ENCODE data around the gene MIR17HG. TPM values are rescaled to one million over a fixed set of nuclear protein-coding genes. Genes with fewer than 3 reads are reported as not detected.
A peak's percentile ranks its signal among the peaks of the same experiment; 100 is the strongest.
"Not testable (repeated sequence)": the region's sequence is repeated elsewhere in the genome, so short reads cannot be mapped to it uniquely, and the experiment has no call there.

MIR17HG gene
- 0.16 TPM for polyA plus RNA-seq

DNA sequence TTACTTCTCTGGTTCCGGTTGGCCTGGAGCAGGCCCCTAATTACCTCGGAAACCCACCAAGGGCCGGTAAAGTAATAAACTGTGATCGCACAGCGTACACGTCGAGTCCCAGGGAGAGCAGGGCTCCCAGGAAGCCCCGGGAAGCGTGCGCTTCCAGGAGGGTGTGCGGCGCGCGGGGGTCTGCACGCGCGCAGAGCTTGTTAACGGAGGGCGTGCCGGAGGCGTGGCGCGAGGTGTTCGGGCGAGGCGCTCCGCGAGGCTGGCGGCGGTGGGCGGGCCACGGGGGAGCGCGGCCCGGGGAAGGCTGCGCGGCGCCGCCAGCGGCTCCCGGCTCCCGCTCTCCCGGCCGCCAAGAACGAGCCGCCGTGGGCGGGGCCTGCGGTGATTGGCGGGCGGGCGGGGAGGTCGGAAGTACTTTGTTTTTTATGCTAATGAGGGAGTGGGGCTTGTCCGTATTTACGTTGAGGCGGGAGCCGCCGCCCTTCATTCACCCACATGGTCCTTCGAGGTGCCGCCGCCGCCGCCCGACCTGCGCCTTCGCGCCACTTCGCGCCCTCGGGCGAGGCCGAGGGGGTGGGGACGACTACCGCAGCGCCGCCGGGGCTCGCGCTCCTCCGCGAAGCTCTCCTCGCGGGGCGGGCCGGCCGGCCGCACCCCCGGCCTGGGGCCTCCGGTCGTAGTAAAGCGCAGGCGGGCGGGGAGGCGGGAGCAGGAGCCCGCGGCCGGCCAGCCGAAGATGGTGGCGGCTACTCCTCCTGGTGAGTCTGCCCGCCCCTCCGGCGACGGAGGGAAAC, at the start of gene MIR17HG:
Gene MIR17HG, plus strand, starts transcription at position 486 of the 794 bp plus-strand sequence.
- Mint-ChIP-seq H3K36me3 (no peaks in the 10 kb centered on the region), H3K4me1 (peaks cover 21 to 28% (median 28%) of the 10 kb centered on the region in 3 donors), H3K9me3 (no peaks in the 10 kb centered on the region), H3K4me3 (peak within 1 kb of the TSS; percentile 83 to 97 (median 95)), H3K27me3 (no peaks in the 10 kb centered on the region), H3K27ac (peak within 1 kb of the TSS; percentile 93 to 97 (median 93))

DNA sequence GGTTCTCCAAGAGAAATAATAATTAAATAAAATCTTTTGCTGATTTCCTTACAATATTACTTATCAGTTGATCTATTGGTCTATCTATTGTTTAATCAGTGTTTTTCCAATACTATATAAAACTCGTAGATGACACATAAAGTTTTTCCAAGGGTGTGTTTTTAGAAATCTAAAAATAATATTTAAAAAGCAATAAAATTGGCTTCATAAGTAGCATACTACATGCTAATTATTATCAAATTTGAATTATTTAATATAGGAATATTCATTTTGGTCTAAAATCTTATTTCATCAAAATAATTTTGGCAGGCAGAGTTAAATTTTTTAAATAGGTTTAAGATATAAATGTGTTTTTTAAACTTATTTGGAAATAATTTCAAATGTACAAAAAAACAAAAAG, 49.4 kb upstream of the MIR17HG start:
- H3K36me3 Mint-ChIP-seq, result peaks cover 6% of the 10 kb centered on the region

DNA sequence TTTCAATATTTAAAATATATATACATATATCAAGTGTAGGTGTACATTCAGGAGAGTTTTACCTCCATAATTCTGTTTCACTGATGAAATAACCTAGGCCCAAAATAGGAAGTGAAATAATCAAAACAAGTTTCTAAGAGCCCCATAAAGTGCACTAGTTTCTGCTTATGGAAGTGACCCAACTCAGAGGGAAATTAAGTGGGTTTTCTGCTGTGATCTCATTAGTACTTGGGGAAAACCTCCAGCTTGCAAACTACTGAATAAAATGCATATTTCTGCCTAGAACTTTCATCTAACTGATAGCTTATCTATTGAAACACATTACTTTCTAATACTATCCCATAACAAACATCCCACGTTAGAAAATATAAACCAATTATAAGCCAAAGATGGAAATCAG, 45.4 kb upstream of the MIR17HG start:
- no peak overlapping the region for H3K27ac Mint-ChIP-seq
- H3K4me1 Mint-ChIP-seq, result peaks cover 0 to 4% (median 4%) of the 10 kb centered on the region in 3 donors
- H3K9me3 Mint-ChIP-seq, result peaks cover 4 to 5% (median 4%) of the 10 kb centered on the region in 3 donors
- H3K27me3 Mint-ChIP-seq, result no peaks in the 10 kb centered on the region
- H3K4me3 Mint-ChIP-seq, result no peak overlapping the region
- H3K36me3 Mint-ChIP-seq, result peaks cover 6% of the 10 kb centered on the region

More for the DNA sequence above, 49.4 kb upstream of the MIR17HG start:
- no peak overlapping the region for H3K4me3 Mint-ChIP-seq
- H3K27ac Mint-ChIP-seq, result no peak overlapping the region
- peaks cover 6% of the 10 kb centered on the region for H3K27me3 Mint-ChIP-seq
- H3K9me3 Mint-ChIP-seq, result peaks cover 4 to 5% (median 4%) of the 10 kb centered on the region in 3 donors
- peaks cover 0 to 4% (median 4%) of the 10 kb centered on the region in 3 donors for H3K4me1 Mint-ChIP-seq

DNA sequence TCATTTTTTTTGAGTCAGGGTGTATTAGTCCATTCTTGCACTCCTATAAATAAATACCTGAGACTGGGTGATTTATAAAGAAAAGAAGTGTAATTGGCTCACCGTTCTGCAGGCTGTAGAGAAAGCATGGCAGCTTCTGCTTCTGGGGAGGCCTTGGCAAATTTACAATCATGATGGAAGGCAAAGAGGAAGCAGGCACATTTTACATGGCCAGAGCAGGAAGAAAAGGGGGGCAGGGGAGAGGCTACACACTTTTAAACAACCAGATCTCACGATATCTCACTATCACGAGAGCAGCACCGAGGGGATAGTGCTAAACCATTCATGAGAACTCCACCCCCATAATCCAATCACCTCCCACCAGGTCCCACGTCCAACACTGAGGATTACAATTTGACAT, 44.5 kb upstream of the MIR17HG start:
- peaks cover 6% of the 10 kb centered on the region for H3K36me3 Mint-ChIP-seq
- peaks cover 0 to 4% (median 4%) of the 10 kb centered on the region in 3 donors for H3K4me1 Mint-ChIP-seq
- peaks cover 4 to 5% (median 4%) of the 10 kb centered on the region in 3 donors for H3K9me3 Mint-ChIP-seq
- H3K27ac Mint-ChIP-seq, result no peak overlapping the region
- H3K27me3 Mint-ChIP-seq, result no peaks in the 10 kb centered on the region
- H3K4me3 Mint-ChIP-seq, result no peak overlapping the region

DNA sequence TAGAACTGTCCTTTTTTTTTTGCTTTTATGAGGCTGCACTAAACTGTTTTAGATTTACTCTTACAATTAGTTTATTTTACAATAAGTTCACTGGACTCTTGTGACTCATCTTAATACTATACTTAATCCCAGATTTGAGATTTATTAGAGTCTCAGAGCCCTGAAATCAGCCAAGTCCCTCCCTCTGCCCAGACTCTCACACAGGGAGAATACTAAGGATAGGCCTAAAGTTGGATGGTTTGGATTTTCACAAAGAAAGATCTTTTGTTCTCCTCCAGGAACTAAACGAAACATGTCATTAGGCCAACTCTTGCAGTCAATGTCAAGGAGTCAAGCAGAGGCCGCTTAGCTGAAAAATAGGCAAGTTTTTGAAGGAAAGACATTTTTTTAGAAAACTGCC, 42.7 kb upstream of the MIR17HG start:
- peaks cover 1% of the 10 kb centered on the region for H3K36me3 Mint-ChIP-seq
- no peak overlapping the region for H3K4me3 Mint-ChIP-seq
- peaks cover 0 to 2% (median 0%) of the 10 kb centered on the region in 3 donors for H3K9me3 Mint-ChIP-seq
- H3K27ac Mint-ChIP-seq, result no peak overlapping the region
- H3K4me1 Mint-ChIP-seq, result peaks cover 0 to 4% (median 4%) of the 10 kb centered on the region in 3 donors
- no peaks in the 10 kb centered on the region for H3K27me3 Mint-ChIP-seq

DNA sequence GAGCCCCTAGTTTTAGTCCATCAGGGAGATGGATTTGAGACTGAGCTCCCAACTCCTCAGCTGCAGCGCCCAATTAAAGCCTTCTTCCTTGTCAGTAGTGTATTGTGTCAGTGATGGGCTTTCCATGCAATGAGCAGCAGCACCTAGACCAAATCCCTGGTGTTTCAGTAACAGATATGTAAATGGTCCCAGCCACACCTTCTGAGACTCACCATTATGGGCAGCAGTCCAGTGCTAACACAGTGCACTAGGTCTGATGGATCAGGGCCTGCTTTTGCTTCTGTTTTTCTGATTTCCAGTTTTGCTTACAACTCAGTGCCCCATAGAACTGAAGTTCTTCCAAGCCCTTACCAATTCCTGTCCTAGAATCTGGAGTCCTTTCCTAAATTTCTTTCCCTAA, 41.8 kb upstream of the MIR17HG start:
- no peak overlapping the region for H3K4me3 Mint-ChIP-seq
- peaks cover 0 to 4% (median 4%) of the 10 kb centered on the region in 3 donors for H3K4me1 Mint-ChIP-seq
- H3K9me3 Mint-ChIP-seq, result peaks cover 0 to 1% (median 0%) of the 10 kb centered on the region in 3 donors
- H3K27ac Mint-ChIP-seq, result no peak overlapping the region
- H3K36me3 Mint-ChIP-seq, result peaks cover 1% of the 10 kb centered on the region
- no peaks in the 10 kb centered on the region for H3K27me3 Mint-ChIP-seq

DNA sequence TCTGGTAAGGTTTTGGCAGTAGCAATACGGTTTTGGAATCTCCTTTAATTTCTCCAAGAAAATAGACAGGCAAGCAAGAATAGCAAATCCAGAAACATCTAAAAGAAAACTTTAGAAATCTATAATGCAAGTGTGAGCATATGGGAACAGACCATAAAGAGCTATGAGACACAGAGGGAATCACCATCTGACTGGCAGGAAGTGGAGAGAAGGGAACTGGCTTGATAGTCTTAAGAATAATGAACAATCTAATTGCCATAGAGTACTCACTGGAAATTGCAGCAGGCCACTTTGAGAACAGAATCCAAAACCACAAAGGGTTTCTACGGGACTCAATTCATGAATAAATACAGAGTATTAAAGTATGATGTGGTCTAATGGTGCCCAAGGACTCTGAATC, 39.6 kb upstream of the MIR17HG start:
- Mint-ChIP-seq H3K9me3 (no peaks in the 10 kb centered on the region), H3K4me1 (peaks cover 0 to 4% (median under 1%) of the 10 kb centered on the region in 3 donors), H3K27me3 (no peaks in the 10 kb centered on the region), H3K27ac (no peak overlapping the region), H3K4me3 (no peak overlapping the region), H3K36me3 (peaks cover under 1% of the 10 kb centered on the region)

DNA sequence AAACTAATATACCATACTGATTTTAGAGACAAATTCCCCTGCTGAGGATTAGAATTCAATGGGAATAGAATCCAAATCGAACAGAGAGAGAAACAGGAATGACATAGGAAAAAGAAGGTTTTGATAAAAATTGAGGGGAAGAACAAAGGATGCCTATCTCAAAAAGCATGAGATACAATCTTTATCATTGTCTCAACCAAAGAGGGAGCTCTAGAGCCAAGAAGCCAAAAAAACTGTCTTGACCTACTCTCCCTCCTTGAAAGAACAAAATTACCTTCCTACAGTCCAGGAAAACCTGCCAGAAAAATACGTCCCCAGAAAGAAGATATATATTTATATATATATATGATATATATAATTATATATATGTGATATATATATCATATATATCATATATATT, 39.2 kb upstream of the MIR17HG start:
- Mint-ChIP-seq H3K4me1 (peaks cover 2 to 8% (median 5%) of the 10 kb centered on the region in 3 donors), H3K9me3 (no peaks in the 10 kb centered on the region), H3K27ac (no peak overlapping the region), H3K27me3 (peaks cover 2% of the 10 kb centered on the region), H3K36me3 (no peaks in the 10 kb centered on the region), H3K4me3 (no peak overlapping the region)

DNA sequence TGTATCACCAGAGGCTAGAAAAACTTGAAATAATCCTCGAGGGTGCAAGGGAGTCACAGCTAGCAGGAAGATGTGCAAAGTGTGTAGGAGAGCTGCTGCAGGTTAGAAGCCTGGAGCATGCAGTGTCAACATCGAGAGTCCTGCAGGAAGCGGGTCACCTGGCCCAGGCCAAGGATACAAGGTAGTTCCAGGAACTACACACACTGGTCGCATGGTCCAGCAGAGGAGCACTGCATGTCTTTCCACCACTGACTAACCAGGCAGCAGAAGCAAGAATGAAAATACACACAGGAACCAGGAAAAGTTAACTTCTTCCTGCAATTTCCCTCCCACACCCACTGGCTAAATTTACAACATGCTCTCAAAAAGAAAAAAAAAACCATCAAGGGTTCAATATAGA, 36.0 kb upstream of the MIR17HG start:
- peaks cover 4% of the 10 kb centered on the region for H3K27me3 Mint-ChIP-seq
- H3K4me1 Mint-ChIP-seq, result peaks cover 2 to 9% (median 7%) of the 10 kb centered on the region in 3 donors
- H3K4me3 Mint-ChIP-seq, result no peak overlapping the region
- no peak overlapping the region for H3K27ac Mint-ChIP-seq
- H3K36me3 Mint-ChIP-seq, result no peaks in the 10 kb centered on the region
- no peaks in the 10 kb centered on the region for H3K9me3 Mint-ChIP-seq

DNA sequence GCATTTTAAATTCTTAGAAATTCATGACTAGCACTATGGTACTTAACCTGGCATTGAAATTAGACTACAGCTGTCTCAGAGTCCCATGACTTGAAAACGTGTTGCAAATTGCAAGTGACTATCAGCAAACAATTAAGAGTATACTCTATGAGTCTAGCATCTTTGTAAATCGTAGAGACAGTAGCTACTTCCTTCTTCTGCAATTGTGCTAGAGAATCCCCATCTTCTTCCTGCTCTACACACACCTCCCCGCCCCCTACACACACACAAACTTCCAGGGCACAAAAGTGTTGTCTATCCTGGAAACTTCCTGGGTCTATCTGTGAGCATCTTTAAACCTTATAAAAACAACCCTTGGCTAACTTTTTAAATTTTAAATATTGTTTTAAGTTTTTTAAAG, 35.2 kb upstream of the MIR17HG start:
- H3K36me3 Mint-ChIP-seq, result no peaks in the 10 kb centered on the region
- no peaks in the 10 kb centered on the region for H3K9me3 Mint-ChIP-seq
- peaks cover 2 to 9% (median 7%) of the 10 kb centered on the region in 3 donors for H3K4me1 Mint-ChIP-seq
- H3K4me3 Mint-ChIP-seq, result no peak overlapping the region
- H3K27ac Mint-ChIP-seq, result peak overlapping the region in 1 of 3 donors; percentile 59
- H3K27me3 Mint-ChIP-seq, result peaks cover 7% of the 10 kb centered on the region

DNA sequence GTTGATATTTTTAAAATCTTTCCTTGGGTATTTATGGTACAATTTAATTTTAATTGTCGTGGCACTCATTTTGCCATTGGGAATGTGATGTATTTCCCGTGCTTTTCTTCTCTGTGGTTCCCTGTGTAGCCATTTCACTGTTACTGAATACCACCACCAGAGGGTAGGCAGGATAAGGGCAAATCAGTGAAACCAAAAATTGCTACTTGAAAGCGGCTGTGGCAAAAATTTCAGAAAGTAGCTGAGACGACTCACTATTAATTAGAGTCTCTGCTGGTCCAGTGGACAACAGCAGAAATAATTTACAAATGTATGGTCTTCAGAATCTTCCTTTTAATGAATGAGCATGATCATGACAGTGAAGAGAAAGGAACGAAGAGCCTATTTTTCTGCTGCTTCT, 34.4 kb upstream of the MIR17HG start:
- H3K27me3 Mint-ChIP-seq, result peaks cover 7% of the 10 kb centered on the region
- no peak overlapping the region for H3K4me3 Mint-ChIP-seq
- H3K27ac Mint-ChIP-seq, result no peak overlapping the region
- peaks cover 2 to 9% (median 7%) of the 10 kb centered on the region in 3 donors for H3K4me1 Mint-ChIP-seq
- H3K36me3 Mint-ChIP-seq, result no peaks in the 10 kb centered on the region
- no peaks in the 10 kb centered on the region for H3K9me3 Mint-ChIP-seq

DNA sequence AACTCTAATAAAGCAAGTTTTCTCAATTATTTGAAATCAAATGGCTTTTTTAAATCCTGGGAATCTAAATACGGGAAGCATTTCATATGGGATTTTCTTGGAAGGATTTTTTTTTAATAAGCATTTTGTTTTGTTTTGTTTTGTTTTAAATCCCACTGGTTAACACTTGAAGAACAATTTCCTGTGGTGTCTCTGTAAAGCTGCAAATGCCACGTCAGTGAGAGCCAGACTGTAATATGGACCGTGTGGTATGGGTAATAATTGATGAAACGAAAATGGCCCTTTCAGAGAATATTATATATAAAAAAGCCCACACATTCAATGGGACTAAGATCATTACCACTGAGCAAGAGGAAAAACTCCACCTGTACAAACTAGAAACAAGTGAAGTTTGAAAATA, 33.9 kb upstream of the MIR17HG start:
- no peaks in the 10 kb centered on the region for H3K36me3 Mint-ChIP-seq
- H3K4me3 Mint-ChIP-seq, result no peak overlapping the region
- peaks cover 7% of the 10 kb centered on the region for H3K27me3 Mint-ChIP-seq
- no peak overlapping the region for H3K27ac Mint-ChIP-seq
- H3K4me1 Mint-ChIP-seq, result peaks cover 2 to 9% (median 7%) of the 10 kb centered on the region in 3 donors
- H3K9me3 Mint-ChIP-seq, result no peaks in the 10 kb centered on the region

DNA sequence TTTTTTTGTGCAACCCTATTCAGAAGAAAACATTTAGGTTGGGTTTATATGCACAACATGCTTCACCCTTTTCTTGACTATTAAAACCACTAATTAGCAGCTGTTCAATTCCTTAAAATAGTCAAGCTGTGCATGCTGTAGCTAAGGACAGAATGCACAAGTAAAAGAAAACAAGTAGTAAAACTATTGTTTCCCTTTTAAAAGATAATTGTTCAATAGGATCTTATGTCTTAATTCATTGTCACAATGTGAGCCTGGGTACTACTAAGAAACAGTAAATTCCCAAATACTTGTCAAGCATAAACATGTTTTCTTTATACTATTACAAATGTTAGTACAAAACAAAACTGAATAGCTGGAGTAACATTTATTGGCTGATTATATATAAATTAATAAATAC, 32.6 kb upstream of the MIR17HG start:
- Mint-ChIP-seq H3K4me1 (peaks cover 2 to 9% (median 7%) of the 10 kb centered on the region in 3 donors), H3K27ac (no peak overlapping the region), H3K27me3 (peaks cover 7% of the 10 kb centered on the region), H3K36me3 (no peaks in the 10 kb centered on the region), H3K4me3 (no peak overlapping the region), H3K9me3 (no peaks in the 10 kb centered on the region)

DNA sequence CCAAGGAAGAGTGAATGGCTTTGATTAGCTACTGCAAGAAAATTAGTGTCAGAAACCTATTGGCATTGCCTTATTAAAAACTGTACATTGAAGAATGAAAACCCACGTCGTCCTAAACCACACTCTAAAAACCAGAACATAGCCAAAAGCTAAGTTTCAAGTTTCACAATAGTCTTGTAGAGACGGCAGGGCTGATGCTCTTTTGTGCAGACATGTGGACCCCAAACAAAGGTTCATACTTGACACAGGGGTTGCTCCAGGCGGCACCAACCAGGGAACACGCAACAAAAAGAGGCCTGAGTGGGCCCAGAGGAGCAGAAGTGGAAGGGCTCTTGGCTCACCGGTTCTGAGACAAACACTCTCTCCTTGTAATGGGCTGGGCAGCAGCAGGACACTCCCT, 28.6 kb upstream of the MIR17HG start:
- Mint-ChIP-seq H3K9me3 (peaks cover 0 to 1% (median 0%) of the 10 kb centered on the region in 3 donors), H3K27me3 (peaks cover 4% of the 10 kb centered on the region), H3K27ac (no peak overlapping the region), H3K4me3 (no peak overlapping the region), H3K36me3 (no peaks in the 10 kb centered on the region), H3K4me1 (peaks cover 0 to 2% (median 0%) of the 10 kb centered on the region in 3 donors)

DNA sequence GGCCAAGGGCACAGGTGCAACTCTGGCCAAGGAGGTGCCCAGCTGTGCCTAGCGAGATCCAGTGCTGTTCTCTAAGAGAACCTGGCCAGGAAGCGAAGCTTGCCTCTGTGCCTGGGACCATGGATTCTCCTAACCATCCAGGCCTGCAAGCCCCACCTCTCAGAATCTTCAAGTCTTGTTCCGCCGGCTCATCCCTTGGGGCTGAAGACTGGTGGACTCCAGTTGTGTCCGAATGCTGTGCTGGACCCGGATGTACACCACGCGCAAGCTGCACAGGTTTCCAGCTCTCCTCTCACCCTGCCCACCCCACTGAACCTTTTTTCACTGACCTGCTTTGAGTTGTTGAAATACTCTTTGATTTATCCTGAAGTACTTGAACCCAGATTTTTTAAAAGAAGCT, 27.5 kb upstream of the MIR17HG start:
- Mint-ChIP-seq H3K27me3 (peaks cover 4% of the 10 kb centered on the region), H3K4me1 (peaks cover 0 to 2% (median 0%) of the 10 kb centered on the region in 3 donors), H3K9me3 (peaks cover 0 to 1% (median 0%) of the 10 kb centered on the region in 3 donors)

DNA sequence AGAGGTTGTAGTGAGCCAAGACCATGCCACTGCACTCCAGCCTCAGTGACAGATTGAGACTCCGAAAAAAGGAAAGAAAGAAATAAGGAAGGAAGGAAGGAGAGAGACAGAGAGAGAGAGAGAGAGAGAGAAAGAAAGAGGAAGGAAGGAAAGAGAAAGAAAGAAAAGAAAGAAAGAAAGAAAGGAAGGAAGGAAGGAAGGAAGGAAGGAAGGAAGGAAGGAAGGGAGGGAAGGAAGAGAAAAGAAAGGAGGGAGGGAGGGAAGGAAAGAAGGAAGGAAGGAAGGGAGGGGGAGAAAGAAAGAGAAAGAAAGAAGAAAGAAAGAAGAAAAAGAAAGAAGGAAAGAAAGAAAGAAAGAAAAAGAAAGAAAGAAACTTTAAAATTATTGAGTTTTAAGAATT, 26.5 kb upstream of the MIR17HG start:
- not testable (repeated sequence) for H3K36me3 Mint-ChIP-seq, H3K4me1 Mint-ChIP-seq, H3K4me3 Mint-ChIP-seq, H3K27me3 Mint-ChIP-seq, H3K9me3 Mint-ChIP-seq, H3K27ac Mint-ChIP-seq

More for the DNA sequence above, 27.5 kb upstream of the MIR17HG start:
- Mint-ChIP-seq H3K27ac (no peak overlapping the region), H3K36me3 (no peaks in the 10 kb centered on the region), H3K4me3 (no peak overlapping the region)
